Measurements from ENCODE around the gene SPTBN1. TPM values are rescaled to one million over a fixed set of nuclear protein-coding genes. Genes with fewer than 3 reads are reported as not detected.

The SPTBN1 gene
- total and polyA plus RNA-seq, 2 of the 13 experiments (the other 11 are each of a cell fraction or from before 2014, with no cell fraction given) = 123 to 299 TPM

- TF ChIP-seq, protein P1, sequence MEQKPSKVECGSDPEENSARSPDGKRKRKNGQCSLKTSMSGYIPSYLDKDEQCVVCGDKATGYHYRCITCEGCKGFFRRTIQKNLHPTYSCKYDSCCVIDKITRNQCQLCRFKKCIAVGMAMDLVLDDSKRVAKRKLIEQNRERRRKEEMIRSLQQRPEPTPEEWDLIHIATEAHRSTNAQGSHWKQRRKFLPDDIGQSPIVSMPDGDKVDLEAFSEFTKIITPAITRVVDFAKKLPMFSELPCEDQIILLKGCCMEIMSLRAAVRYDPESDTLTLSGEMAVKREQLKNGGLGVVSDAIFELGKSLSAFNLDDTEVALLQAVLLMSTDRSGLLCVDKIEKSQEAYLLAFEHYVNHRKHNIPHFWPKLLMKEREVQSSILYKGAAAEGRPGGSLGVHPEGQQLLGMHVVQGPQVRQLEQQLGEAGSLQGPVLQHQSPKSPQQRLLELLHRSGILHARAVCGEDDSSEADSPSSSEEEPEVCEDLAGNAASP (CRISPR knock-in tag; IDR thresholded peaks at IDR 0.05; ENCODE audit: borderline replicate concordance) = peak; percentile 29; the same call in 1 of the 2 replicates
- peak; percentile 26; the same call in 1 of the 2 replicates for TF ChIP-seq SALL1 (CRISPR knock-in tag; IDR thresholded peaks at IDR 0.05)
- TF ChIP-seq ZNF7 (CRISPR knock-in tag; IDR thresholded peaks at IDR 0.05) = 0 out of 2 replicates have a peak, but pooled peaks have one; percentile 4
- TF ChIP-seq PHF21A (CRISPR knock-in tag; IDR thresholded peaks at IDR 0.05) = no peak
- no peak for TF ChIP-seq ZNF792 (CRISPR knock-in tag; IDR thresholded peaks at IDR 0.05)
- no peak for TF ChIP-seq KLF12 (CRISPR knock-in tag; IDR thresholded peaks at IDR 0.05; ENCODE audit: borderline replicate concordance)
- no peak for TF ChIP-seq DMAP1 (CRISPR knock-in tag; IDR thresholded peaks at IDR 0.05)
- TF ChIP-seq GPBP1L1 (CRISPR knock-in tag; IDR thresholded peaks at IDR 0.05) = no peak
- TF ChIP-seq HNF4G (IDR thresholded peaks at IDR 0.05; ENCODE audit: borderline replicate concordance, low read depth, low read length) = peak; percentile 37; the same call in 1 of the 2 replicates
- TF ChIP-seq HNF4G (CRISPR knock-in tag; IDR thresholded peaks at IDR 0.05; ENCODE audit: borderline replicate concordance, low read depth) = no peak
- TF ChIP-seq CBFB (CRISPR knock-in tag; IDR thresholded peaks at IDR 0.05) = no peak
- TF ChIP-seq EP300 (IDR thresholded peaks at IDR 0.05; ENCODE audit: low read depth in 2 of 2, low read length in 2 of 2) = peak in 1 of 2 experiments; percentile 44; a peak in 1 of 4 replicates
- no peak for TF ChIP-seq EP300 (CRISPR knock-in tag; IDR thresholded peaks at IDR 0.05; ENCODE audit: borderline replicate concordance)
- no peak for TF ChIP-seq SRSF4 (IDR thresholded peaks at IDR 0.05; ENCODE audit: low read depth, low read length, poor library complexity, severe bottlenecking)
- TF ChIP-seq MAX (IDR thresholded peaks at IDR 0.05) = peak; percentile 68
- TF ChIP-seq, protein P2, sequence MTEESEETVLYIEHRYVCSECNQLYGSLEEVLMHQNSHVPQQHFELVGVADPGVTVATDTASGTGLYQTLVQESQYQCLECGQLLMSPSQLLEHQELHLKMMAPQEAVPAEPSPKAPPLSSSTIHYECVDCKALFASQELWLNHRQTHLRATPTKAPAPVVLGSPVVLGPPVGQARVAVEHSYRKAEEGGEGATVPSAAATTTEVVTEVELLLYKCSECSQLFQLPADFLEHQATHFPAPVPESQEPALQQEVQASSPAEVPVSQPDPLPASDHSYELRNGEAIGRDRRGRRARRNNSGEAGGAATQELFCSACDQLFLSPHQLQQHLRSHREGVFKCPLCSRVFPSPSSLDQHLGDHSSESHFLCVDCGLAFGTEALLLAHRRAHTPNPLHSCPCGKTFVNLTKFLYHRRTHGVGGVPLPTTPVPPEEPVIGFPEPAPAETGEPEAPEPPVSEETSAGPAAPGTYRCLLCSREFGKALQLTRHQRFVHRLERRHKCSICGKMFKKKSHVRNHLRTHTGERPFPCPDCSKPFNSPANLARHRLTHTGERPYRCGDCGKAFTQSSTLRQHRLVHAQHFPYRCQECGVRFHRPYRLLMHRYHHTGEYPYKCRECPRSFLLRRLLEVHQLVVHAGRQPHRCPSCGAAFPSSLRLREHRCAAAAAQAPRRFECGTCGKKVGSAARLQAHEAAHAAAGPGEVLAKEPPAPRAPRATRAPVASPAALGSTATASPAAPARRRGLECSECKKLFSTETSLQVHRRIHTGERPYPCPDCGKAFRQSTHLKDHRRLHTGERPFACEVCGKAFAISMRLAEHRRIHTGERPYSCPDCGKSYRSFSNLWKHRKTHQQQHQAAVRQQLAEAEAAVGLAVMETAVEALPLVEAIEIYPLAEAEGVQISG (CRISPR knock-in tag; IDR thresholded peaks at IDR 0.05) = peak; percentile 49; the same call in 1 of the 2 replicates
- TF ChIP-seq PITX1 (CRISPR knock-in tag; IDR thresholded peaks at IDR 0.05) = peak; percentile 25; the same call in 1 of the 2 replicates
- TF ChIP-seq ZNF639 (CRISPR knock-in tag; conservative IDR thresholded peaks at IDR 0.05) = no peak
- TF ChIP-seq SOX6 (IDR thresholded peaks at IDR 0.05) = no peak
- peak; percentile 45 for TF ChIP-seq SOX6 (CRISPR knock-in tag; IDR thresholded peaks at IDR 0.05)
- no peak for TF ChIP-seq ZNF354B (CRISPR knock-in tag; IDR thresholded peaks at IDR 0.05)
Measured at GRCh38 chr2:54497763-54498680, 41.9 kb downstream of the SPTBN1 start (continued).
